Natural killer cell (primary cell): ENCODE data around the gene KCNK6. TPM values are rescaled to one million over a fixed set of nuclear protein-coding genes. Genes with fewer than 3 reads are reported as not detected.

Source experiments
- ATAC-seq, 3 donors: fragments of 150-1000 bp in 2 of 3; fragments of 200-7000 bp in 1 of 3; cut with Tn5 transposase; 1 replicate in 1 of 3; 2 replicates in 2 of 3; pipeline ENCODE4 v1.10.0; 2021; ENCODE audit warnings: mild to moderate bottlenecking in 2 of 3, moderate library complexity in 2 of 3
- DNase-seq, 2 donors: peaks; one replicate each; pipeline versions ENCODE4 v3.0.0 to v3.0.0-alpha.2; 2013 to 2021; ENCODE audit warnings: mixed read lengths in 1 of 2
- H3K27ac ChIP-seq: one replicate; pipeline ENCODE4 v1.5.1; 2013; ENCODE audit warnings: mild to moderate bottlenecking, low read length
- H3K27me3 ChIP-seq: one replicate; pipeline ENCODE4 v1.6.1; 2013; ENCODE audit warnings: low read length; ENCODE audit not compliant: control insufficient read depth, insufficient read depth
- H3K36me3 ChIP-seq: one replicate; pipeline ENCODE4 v1.6.1; 2013; ENCODE audit warnings: low read length; ENCODE audit not compliant: control insufficient read depth, insufficient read depth
- H3K4me1 ChIP-seq: one replicate; pipeline ENCODE4 v1.6.1; 2013; ENCODE audit warnings: low read length; ENCODE audit not compliant: control insufficient read depth, insufficient read depth
- H3K4me3 ChIP-seq: one replicate; pipeline ENCODE4 v1.5.1; 2013; ENCODE audit warnings: low read length
- H3K9me3 ChIP-seq: one replicate; pipeline ENCODE4 v1.6.1; 2013; ENCODE audit warnings: low read length; ENCODE audit not compliant: control insufficient read depth, insufficient read depth
- H3K27ac Mint-ChIP-seq, 2 donors: one replicate each; pipeline ENCODE4 v1.8.0; 2022; ENCODE audit warnings: mild to moderate bottlenecking in 2 of 2, mixed read lengths in 2 of 2, moderate library complexity in 1 of 2
- H3K27me3 Mint-ChIP-seq, 2 donors: one replicate each; pipeline ENCODE4 v1.8.0; 2022; ENCODE audit warnings: low read depth in 2 of 2, mixed read lengths in 2 of 2
- H3K36me3 Mint-ChIP-seq: one replicate; pipeline ENCODE4 v1.8.0; 2022; ENCODE audit warnings: mixed read lengths
- H3K4me1 Mint-ChIP-seq, 2 donors: one replicate each; pipeline ENCODE4 v1.8.0; 2022; ENCODE audit warnings: mixed read lengths in 2 of 2
- H3K4me3 Mint-ChIP-seq: one replicate; pipeline ENCODE4 v1.8.0; 2022; ENCODE audit warnings: mild to moderate bottlenecking, moderate library complexity, mixed read lengths
- H3K9me3 Mint-ChIP-seq, 2 donors: one replicate each; pipeline ENCODE4 v1.8.0; 2022; ENCODE audit warnings: mixed read lengths in 2 of 2
- WGBS: methylation state at CpG from one replicate; pipeline ENCODE4 v1.1.7; 2013; ENCODE audit warnings: missing lambda C conversion rate; ENCODE audit not compliant: insufficient coverage; 5-methylcytosine and 5-hydroxymethylcytosine counted together
- intact Hi-C: fragments of 100-400 bp; cut with micrococcal nuclease; formaldehyde crosslinking; loops from one replicate; pipeline ENCODE4 v1.14.2; 2022
- total RNA-seq, 4 donors: library from RNA; stranded (reverse); fragments of 120-200 nt in 1 of 4; gene quantifications; one replicate each; pipeline versions ENCODE4 v1.2.3 to v1.2.4, GENCODE V29; 2013 to 2022
- TF ChIP-seq, protein P1 (sequence below): fragments of 200-600 bp; IDR thresholded peaks from one replicate; pipeline ENCODE4 v1.8.0; 2022; ENCODE audit warnings: antibody characterized with exemption

Gene KCNK6
- total RNA-seq, 3 donors from 2014 or later (not counting 1 experiment from before 2014, with no cell fraction given): 2.1 to 6.2 (median 2.5) TPM

- no peak overlapping the region for H3K4me3 ChIP-seq
- Mint-ChIP-seq H3K27ac (peak overlapping the region in 1 of 2 donors; percentile 15), H3K4me3 (no peak overlapping the region), H3K27me3 (no peaks in the 10 kb centered on the region), H3K36me3 (no peaks in the 10 kb centered on the region), H3K9me3 (no peaks in the 10 kb centered on the region), H3K4me1 (peaks cover 18 to 35% of the 10 kb centered on the region in 2 donors)
- ATAC-seq: no peak
- H3K36me3 ChIP-seq: peaks cover 4% of the 10 kb centered on the region
- no peaks in the 10 kb centered on the region for H3K27me3 ChIP-seq
- TF ChIP-seq, protein P1, sequence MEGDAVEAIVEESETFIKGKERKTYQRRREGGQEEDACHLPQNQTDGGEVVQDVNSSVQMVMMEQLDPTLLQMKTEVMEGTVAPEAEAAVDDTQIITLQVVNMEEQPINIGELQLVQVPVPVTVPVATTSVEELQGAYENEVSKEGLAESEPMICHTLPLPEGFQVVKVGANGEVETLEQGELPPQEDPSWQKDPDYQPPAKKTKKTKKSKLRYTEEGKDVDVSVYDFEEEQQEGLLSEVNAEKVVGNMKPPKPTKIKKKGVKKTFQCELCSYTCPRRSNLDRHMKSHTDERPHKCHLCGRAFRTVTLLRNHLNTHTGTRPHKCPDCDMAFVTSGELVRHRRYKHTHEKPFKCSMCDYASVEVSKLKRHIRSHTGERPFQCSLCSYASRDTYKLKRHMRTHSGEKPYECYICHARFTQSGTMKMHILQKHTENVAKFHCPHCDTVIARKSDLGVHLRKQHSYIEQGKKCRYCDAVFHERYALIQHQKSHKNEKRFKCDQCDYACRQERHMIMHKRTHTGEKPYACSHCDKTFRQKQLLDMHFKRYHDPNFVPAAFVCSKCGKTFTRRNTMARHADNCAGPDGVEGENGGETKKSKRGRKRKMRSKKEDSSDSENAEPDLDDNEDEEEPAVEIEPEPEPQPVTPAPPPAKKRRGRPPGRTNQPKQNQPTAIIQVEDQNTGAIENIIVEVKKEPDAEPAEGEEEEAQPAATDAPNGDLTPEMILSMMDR: no peak
- H3K27ac ChIP-seq: no peak overlapping the region
- no peak for DNase-seq
- no peaks in the 10 kb centered on the region for H3K9me3 ChIP-seq
- intact Hi-C loops: no loop called here
- 95% methylated on average over 2 of the region's 2 CpGs for WGBS
- H3K4me1 ChIP-seq: peaks cover 11% of the 10 kb centered on the region
Observed at GRCh38 chr19:38340927-38341326, 21.3 kb downstream of the KCNK6 start.

DNA sequence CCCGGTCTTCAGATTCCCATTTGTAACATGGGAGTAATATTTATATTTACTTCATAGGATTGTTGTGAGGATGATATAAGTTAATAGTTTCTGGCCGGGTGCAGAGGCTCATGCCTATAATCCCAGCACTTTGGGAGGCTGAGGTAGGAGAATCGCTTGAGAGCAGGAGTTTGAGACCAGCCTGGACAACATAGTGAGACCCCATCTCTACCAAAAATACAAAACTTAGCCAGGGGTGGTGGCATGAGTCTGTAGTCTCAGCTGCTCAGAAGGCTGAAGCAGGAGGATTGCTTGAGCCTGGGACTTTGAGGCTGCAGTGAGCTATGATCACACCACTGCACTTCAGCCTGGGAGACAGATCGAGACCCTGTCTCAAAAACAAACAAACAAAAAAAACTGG, 27.2 kb downstream of the KCNK6 start:
- DNase-seq: no peak
- no peaks in the 10 kb centered on the region for H3K4me1 ChIP-seq
- H3K27ac ChIP-seq: no peak overlapping the region
- peaks cover 0 to 5% of the 10 kb centered on the region in 2 donors for H3K4me1 Mint-ChIP-seq
- ATAC-seq: no peak
- no peaks in the 10 kb centered on the region for H3K36me3 Mint-ChIP-seq
- TF ChIP-seq, protein P1: no peak
- intact Hi-C loops: no loop called here
- no peak overlapping the region for H3K27ac Mint-ChIP-seq
- H3K4me3 Mint-ChIP-seq: no peak overlapping the region
- WGBS: 98% methylated on average over 2 of the region's 4 CpGs
- no peaks in the 10 kb centered on the region for H3K27me3 Mint-ChIP-seq
- no peaks in the 10 kb centered on the region for H3K27me3 ChIP-seq
- H3K4me3 ChIP-seq: no peak overlapping the region
- no peaks in the 10 kb centered on the region for H3K9me3 ChIP-seq
- H3K36me3 ChIP-seq: no peaks in the 10 kb centered on the region
- H3K9me3 Mint-ChIP-seq: no peaks in the 10 kb centered on the region

GRCh38 chr19:38350883-38351282, 31.2 kb downstream of the KCNK6 start:
- Histone ChIP-seq H3K4me1 (no peaks in the 10 kb centered on the region), H3K36me3 (no peaks in the 10 kb centered on the region), H3K27ac (no peak overlapping the region), H3K9me3 (no peaks in the 10 kb centered on the region), H3K4me3 (no peak overlapping the region), H3K27me3 (no peaks in the 10 kb centered on the region)
- no peaks in the 10 kb centered on the region for H3K36me3 Mint-ChIP-seq
- intact Hi-C loops: no loop called here
- H3K9me3 Mint-ChIP-seq: no peaks in the 10 kb centered on the region
- H3K4me1 Mint-ChIP-seq: no peaks in the 10 kb centered on the region
- no peak overlapping the region for H3K4me3 Mint-ChIP-seq
- no peaks in the 10 kb centered on the region for H3K27me3 Mint-ChIP-seq
- DNase-seq (no peak), ATAC-seq (no peak)
- H3K27ac Mint-ChIP-seq: no peak overlapping the region
- TF ChIP-seq, protein P1: no peak
- WGBS: 83% methylated on average over 3 of the region's 3 CpGs

DNA sequence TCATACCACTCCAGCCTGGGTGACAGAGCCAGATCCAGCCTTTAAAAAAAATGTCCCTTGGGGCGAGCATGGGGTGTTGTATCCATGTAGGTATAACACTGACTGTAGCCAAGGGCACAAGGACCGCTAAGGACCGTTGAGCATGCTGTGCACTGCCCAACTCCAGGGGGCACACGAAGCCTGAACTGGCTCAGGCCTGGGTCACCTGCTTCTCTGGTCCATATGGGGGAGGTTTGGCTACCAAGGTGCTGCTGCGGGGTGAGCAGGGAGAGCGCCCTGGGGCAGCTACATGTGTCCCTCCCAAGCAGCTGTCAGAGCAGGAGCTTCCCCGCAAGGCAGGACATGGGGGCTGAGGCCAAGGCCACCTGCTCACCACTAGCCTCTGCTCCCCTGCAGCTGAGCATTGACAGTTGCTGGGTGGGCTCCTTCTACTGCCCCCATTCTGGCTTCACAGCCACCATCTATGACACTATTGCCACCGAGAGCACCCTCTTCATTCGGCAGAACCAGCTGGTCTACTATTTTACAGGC, 32.3 kb downstream of the KCNK6 start:
- TF ChIP-seq, protein P1: no peak
- no peak for DNase-seq
- H3K9me3 ChIP-seq: no peaks in the 10 kb centered on the region
- H3K36me3 ChIP-seq: no peaks in the 10 kb centered on the region
- WGBS: 78% methylated on average over 9 of the region's 9 CpGs
- H3K4me1 Mint-ChIP-seq: no peaks in the 10 kb centered on the region
- H3K27me3 Mint-ChIP-seq: no peaks in the 10 kb centered on the region
- intact Hi-C loops: no loop called here
- ATAC-seq: no peak
- H3K4me3 ChIP-seq: no peak overlapping the region
- H3K4me3 Mint-ChIP-seq: no peak overlapping the region
- H3K36me3 Mint-ChIP-seq: no peaks in the 10 kb centered on the region
- H3K27me3 ChIP-seq: no peaks in the 10 kb centered on the region
- H3K27ac Mint-ChIP-seq: no peak overlapping the region
- no peaks in the 10 kb centered on the region for H3K9me3 Mint-ChIP-seq
- no peaks in the 10 kb centered on the region for H3K4me1 ChIP-seq
- no peak overlapping the region for H3K27ac ChIP-seq
